Stimulated activated CD4-positive, alpha-beta T cell treated with anti-CD3 and anti-CD28 coated beads, Interleukin-1b, Interleukin-23, amount 100 ng/mL, for 1 hour (primary cell): ENCODE results near the gene TOP3B.

Source experiments
- DNase-seq, 2 donors: peaks; one replicate each; pipeline ENCODE4 v3.0.0-alpha.2; 2020; ENCODE audit warnings: low read depth in 2 of 2

Gene TOP3B

DNA sequence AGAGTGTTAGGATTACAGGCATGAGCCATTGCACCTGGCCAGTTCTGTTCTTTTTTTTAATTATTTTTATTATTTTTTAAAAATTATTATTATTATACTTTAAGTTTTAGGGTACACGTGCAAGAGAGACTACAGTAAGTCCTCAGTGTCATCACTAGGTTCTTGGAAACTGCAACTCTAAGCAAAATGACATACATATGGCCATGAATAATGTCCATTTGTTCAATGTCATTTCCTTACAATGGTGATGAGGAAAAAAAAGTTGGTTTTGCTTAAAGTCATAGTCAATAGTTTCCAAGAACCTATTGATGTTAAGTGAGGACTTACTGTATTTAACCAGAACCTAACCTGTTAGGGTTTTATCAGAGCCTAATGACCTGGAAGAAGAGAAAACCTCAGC lies 29.4 kb upstream of the TOP3B start:
- no peak for DNase-seq

DNA sequence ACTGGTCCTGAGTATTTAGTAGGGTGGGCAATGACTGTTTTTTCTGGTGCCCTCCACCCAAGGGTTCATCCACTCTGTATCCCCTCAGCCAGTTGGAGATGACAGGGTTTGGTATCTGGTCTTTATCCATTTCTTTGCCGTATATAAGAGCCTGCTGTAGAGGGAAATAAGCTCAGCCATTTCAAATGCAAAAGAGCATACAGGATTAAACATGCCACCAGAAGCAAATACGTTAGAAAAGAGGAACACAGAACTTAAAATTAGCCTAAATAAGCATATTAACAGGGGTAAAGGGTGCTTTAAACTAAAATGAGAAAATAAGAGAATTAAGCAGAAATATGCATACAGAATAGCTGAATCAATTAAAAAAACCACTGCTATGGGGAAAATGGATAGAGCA lies 27.8 kb upstream of the TOP3B start:
- DNase-seq: no peak

DNA sequence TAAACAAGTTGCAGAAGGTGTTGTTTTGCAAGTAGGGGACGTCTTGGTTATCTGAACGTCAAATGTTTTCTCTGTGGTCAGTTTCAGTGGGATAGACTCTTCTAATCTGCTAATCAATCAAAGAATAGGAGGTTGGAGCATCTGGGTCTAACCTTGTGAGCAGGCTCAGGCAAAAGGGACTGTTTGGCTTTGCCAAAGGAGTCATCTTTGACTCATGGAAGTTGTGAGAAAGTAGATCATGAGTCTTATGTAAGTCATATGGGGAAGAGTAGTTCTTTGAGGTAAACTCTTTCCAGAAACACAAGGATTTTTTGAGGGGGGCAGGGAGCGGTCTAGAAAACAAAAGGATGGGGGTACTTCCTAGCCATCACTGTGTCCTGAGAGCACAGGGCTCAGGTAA lies 27.1 kb upstream of the TOP3B start:
- no peak for DNase-seq

DNA sequence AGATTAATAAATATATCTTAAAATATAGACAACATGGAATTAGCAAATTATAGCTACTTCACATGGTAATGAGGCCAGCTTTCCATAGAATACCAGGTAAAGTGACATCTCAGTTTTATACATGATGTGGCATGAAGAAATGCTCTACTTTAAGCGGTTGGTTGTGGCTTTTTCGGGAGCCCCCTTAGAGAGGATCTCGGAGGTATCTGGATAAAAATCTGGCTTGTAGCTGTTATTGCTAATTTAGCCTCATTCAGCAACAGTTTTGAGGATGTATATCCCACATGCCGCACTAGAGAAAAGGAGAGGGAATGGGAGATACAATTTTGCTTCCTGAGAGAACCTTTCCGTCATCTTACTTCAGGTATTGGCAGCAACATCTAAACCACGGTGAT lies 24.0 kb upstream of the TOP3B start:
- DNase-seq: no peak

DNA sequence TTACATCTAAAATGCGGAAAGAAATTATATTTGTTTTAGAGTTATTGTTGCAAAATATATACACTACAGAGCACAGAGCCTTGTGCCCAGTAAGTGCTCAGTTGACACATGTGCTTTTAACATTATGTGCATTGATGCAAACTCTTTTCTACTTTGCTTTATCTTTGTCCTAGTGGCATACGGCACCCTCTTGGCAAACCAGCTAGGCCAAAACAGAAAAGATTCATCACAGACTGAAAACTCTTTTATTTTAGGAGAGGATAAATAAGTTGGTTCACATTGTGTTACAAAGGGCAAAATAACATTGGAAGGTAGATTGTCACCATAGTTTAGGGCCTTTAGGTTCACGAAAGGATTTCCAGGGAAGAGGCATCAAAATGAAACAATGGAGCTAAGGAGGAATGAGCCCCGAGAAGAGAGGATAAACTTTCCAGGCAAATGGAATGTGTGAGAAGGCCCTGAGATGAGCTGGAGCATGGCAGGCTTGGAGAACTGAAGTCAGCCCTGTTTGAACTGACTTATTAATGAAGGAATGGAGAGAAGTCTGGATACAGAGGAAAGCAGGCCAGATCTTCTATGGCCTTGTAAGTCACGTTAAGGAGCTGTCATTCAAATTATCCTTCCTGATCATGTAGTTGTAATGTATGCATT lies 23.5 kb upstream of the TOP3B start:
- DNase-seq: no peak

DNA sequence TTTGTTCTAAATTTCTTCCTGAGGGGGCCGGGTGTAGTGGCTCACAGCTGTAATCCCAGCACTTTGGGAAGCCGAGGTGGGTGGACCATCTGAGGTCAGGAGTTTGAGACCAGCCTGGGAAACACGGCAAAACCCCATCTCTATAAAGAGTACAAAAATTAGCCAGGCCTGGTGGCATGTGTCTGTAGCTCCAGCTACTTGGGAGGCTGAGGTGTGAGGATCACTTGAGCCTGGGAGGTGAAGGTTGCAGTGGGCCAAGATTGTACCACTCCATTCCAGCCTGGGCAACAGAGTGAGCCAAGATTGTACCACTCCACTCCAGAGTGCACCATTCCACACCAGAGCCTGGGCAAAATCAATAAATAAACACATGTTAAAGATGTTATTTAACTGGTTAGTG lies 20.6 kb upstream of the TOP3B start:
- no peak for DNase-seq

DNA sequence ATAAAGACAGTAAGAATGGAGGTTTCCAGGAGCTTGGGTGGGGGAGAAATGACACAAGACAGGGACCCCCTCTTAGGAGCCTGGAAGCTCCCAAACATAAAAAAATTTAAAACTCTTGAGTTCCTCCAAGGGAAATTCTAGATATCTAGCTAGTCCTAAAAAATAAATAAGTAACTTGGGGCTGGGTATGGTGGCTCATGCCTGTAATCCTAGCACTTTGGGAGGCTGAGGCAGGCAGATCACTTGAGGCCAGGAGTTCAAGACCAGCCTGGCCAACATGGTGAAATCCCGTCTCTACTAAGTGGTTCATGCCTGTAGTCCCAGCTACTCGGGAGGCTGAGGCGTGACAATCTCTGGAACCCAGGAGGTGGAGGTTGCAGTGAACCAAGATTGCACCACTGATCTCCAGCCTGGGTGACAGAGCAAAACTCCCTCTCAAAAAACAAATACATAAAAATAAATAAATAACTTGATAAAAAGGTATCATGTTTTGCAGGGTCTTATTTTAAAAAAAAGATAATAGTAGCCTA lies 20.0 kb upstream of the TOP3B start:
- DNase-seq: no peak

DNA sequence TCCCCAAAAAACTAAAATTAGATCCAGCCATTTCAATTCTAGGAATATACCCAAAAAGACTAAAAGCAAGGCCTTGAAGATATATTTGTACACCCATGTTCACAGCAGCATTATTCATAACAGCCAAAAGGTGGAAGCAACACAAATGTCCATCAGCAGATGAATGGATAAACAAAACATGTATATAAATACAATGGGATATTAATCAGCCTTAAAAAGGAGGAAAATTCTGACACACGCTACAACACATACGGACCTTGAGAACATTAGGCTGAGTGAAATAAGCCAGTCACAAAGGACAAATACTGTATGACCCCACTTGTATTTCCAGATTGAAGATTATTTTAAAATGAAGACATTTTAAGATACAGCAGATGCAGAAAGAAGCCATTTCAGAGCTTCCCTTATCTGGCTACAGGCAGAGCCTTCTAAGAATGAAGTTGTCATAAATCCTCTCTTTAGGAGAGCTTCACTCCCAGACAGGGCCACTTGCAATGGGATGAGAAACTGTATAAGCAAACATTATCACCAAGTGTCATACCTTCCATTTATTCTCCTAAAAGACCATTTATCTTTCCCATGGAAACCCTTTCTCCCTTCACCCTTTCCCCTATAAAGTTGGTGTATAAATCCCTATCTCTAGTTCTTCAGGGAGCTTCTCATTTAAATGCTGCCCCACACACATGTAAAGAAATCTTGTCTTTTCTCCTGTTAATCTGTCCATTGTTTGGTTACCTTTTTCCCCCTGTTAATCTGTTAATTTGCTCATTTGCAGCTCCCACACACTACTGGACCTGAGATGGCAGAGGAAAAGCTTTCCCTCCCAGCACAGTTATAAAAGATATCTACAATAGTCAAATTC lies 19.3 kb upstream of the TOP3B start:
- DNase-seq: no peak

DNA sequence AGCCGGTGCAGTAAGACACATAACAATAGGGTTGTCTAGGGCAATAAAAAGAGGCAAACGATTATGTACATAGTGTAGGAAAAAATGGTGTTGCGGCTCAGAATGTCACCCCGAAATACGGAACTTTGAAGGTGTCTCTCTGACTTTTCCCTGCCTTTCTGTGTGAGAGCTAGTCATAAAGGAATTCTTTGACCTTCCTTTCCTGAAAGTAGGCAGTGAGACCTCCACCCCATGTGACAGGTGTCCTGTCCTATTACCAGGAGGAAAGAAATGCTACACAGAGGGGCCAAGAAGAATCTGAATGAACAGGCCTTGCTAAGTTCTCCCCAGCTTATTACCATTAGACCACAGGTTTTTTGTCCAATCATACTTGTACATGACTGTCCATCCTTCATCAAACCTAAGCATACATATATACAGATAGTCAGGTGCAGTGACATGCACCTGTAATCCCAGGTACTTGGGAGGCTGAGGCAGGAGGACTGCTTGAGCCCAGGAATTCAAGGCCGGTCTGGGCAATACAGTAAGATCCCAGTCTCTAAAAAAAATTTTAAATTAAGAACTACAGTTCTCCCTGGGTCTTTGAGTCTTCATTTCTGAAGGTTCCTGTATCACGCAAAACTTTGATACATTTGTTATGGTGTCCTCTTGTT lies 16.1 kb upstream of the TOP3B start:
- DNase-seq: no peak

DNA sequence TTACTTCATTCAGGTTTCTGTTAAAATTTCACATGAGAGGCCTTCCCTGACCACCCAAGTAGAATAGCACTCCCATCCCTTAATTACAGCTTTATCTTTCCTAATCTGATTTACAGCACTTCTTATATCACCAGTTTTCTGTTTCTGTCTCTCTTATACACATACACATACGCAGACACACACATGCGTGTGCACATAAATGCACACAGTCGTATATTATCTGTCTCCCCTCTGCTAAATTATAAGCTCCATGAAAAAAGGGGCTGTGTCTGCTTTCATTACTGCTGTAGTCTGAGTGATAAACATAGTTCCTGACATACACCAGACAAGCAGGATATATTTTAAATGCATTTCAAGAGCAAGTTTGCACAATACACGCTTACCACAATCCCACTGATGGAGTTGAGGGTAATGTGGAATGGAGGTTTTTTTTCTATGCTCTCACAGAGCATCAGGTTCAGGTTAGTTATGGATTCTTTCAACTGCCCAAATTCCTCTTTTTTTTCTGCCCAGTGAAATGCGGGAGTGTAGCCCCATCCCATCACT lies 13.7 kb upstream of the TOP3B start:
- DNase-seq: no peak

DNA sequence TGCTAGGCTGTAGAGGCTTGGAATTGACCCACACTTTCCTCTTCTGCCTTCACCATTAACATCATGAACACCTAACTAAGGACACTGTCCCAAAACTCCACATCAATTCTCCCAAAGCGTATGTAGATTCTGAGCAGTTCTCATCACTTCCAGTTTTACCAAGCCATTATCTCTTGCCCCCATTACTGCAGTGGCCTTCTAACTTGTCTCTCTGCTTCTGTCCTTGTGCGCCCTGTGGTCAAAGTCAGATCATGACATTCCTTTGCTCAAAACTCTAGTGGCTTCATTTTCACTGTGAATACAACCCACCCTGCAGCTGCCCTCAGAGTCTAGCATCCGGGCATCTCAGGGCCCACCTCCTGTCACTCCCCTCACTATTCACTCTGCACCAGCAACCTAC lies 13.1 kb upstream of the TOP3B start:
- DNase-seq: no peak

DNA sequence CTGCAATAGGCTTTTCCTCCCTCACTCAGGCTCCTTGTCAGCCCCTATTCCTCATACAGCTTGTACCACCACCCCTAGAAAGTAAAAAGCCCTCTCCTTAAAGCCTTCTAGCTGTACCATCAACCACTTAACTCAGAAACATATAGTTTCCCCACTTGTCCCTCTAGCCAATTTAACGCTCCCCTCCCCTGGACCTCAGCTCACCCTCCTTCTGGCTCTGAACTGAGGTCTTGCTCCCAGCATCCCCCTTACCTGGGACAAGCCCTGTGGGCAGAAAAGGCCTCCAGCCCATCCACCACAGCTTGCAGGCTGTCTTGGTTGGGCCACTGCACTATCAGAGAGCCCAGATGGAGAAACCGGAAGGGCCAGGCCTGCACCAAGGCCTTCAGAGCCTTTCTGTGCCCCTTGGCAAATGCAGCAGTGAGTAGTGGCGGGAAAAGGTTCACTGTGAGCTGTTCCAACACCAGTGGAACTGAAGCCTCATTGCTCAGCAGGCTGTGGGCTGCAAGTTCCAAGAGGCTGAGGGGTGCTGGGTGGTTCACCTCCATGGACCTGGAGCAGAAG lies 12.4 kb upstream of the TOP3B start:
- DNase-seq: no peak

DNA sequence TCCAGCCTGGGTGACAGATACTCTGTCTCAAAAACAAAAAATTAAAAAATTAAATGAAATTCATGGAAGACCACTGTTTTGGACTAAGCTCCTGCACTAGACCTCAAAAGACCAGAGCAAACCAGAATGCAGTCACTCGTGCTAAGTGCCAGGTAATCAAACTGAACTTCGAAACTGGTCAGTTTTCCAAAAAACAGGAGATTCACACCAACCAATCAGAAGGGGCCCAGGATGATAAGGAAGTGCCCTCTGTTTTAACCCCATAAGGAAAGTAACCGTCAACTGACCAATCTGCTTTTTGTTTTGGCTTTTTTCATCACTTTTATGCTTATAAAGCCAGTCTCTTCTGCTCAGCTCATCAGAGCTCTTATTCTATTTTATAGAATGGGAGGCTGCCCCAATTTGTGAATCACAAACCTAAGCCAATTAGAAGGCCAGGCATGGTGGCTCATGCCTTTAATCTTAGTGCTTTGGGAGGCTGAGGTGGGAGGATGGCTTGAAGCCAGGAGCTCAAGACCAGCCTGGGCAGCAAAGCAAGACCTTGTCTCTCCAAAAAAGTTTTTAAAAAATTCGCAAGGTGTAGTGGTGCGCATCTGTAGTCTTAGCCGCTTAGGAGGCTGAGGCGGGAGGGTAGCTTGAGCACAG lies 10.1 kb upstream of the TOP3B start:
- DNase-seq: no peak

DNA sequence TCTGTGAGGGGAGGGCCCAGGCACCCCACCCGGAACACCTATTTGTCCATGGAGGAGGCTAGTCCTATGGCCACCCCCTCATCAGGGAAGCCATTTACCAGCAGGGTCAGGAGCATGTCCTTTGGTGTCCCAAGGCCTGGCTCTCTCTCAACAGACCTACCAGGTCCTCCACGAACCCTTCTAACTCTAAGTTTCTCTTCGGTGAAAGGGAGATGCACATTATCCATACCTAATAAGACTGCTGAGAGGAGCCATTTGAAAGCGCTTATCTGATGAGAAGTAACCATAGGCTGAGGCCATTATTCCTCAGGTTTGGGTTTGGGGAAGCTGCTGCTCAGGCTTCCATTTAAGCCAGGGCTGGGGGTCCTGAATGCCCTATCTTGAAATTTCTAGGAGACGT lies 9.2 kb upstream of the TOP3B start:
- no peak for DNase-seq

DNA sequence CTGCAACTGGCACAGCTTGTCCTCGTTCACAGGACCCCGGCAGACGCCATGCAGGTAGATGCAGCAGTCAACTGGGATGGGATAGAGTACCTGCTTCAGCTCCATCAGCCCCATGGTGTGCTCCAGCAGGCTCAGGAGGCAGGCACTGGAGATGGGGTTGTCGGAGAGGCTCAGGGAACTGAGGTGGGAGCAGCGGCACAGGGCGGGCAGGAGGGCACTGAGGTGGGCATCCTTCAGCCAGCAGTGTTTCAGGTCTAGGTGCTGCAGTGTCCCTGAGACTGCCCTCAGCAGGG lies 8.7 kb upstream of the TOP3B start:
- DNase-seq: no peak

DNA sequence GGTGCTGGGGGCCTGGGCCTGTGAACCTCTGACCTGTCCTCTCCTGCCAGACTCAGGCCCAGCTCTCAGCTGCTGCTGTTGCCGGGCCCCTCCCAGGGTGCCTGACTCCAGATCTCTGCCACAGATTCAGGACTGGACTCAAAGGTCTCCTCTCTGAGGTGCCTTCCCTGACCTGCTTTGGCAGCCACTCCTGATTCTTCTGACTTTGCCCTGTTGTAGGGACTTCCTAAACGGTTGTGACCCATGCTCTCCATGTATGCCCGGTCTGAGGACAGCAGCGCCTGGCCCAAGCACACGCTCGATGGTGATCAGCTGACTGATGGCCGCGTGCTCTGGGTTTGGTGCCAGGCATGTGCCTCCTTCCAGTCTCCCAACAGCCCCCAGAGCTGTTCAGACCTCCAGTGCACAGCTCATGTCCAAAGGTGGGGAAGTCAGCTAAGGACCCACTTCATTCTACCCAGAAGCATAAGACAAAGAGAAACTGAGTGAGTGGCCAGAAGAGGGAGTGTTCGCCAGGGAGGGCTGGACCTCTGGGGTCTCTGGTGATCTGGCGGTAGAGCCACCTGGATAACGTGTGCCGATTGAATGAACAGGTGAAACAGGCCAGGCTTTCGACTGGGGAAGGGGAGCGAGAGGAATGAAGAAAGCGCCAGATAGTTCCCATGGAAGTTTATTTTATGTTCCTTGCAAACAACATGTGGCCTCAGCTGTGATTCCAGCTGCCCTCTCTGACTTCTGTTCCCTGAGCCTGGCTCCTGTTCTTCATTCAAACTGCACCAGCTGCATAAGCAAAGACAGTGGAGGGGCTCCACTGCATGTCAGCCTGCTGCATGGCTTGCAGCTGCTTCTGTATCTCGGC lies 8.1 kb upstream of the TOP3B start:
- DNase-seq: no peak

DNA sequence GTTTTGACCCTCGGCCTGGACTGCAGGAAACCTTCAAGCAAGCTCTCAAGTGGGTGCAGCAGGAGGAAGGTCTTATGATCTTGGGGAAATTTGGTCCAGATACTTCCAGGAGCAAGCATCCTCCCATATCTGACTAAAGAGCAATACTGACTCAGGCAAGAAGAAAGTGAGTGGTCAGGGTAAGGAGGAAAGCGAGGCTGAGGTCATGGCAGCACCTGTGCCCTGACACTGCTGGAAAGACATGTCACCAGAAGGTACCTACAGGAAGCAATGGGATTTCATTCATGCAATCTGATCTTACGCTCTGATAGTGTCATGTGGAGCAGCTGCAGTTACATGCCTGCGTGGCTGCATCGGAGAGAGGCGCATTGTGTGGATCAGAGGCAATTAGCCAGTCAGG lies 6.5 kb upstream of the TOP3B start:
- no peak for DNase-seq

DNA sequence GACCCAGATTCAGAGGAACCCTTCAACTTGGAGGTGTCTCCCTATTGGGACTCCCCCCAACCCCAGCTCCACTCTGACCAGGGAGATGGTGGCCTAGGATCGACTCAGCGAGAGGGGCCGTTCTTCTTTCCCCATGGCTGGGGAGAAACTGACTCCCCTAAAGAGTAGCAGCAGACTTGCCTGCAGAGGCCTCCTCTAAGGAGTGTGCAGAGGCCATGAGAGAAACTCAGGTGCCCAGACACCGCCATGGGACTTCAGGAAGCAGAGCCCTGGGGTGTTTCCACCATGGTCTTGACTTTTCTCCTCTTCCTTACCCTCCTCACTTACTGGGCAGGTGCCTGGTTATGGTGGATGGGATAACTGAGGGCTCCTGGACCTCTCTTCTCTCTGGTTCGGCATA lies 2.6 kb upstream of the TOP3B start:
- no peak for DNase-seq

DNA sequence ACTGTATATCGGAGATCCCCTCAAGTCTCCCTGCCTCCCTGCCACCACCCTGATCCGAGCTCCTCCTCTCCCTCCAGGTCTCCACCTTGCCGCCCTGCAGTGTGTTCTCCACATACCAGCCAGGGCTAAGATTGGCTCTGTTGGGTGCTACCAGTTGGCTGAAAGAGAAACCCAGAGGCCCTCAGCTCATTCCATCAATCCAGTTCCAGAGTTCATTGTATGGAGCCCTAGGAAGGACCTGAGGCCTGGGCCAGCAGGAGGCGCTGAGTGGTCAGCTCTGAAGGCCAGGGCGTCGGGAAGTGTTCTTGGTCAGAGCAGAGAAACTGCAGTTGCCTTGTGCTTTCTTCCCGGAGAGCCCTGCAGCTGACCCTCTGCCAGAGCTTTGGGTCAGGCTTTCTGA lies 2.2 kb upstream of the TOP3B start:
- no peak for DNase-seq

DNA sequence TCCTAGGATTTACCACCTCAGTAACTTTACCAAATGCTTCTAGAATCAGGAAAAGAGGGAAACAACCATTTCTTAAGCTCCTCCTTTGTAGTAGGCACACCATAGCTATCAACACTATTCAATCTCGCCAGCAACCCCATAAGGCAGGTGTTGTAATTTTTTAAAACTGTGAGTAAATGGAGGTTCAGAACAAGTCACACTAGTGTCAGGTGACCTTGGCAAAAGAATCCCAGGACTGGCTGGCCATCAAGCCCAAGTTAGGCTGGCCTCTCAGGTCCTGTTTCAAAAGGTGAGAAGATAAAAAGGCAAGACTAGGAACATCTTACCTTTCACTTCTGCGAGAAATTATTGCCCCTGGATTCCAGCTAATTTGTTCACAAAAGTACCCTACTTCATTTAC lies 713 bp downstream of the TOP3B start:
- no peak for DNase-seq

DNA sequence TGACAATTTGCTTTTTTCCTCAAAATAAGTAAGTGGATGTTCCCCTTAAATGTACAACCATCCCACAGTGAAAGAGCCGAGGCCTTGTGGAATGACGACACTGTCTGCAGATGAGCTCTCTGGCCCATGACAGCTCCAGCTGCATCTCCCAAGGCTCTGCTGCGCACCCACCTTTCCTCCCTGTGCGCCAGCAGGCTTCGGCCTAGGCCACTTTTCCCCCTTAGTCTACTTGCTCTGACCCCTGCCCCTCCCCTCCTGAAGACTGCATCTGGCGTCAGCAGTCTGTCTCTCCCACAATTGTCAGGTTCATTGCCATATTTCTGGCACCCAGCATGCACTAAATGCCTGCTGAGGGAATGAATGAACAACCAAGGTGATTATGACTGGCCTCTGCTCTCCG lies 2.0 kb downstream of the TOP3B start:
- no peak for DNase-seq
